NCI-H2196 treated with DMSO at 0.1 percent for 48 hours (cell line): ENCODE measurements around the gene NUDT19.
A peak's percentile ranks its signal among the peaks of the same experiment; 100 is the strongest.
"Not testable (repeated sequence)": the region's sequence is repeated elsewhere in the genome, so short reads cannot be mapped to it uniquely, and the experiment has no call there.

Source experiments
- DNase-seq: peaks from one replicate; lab custom pipeline; 2025; ENCODE audit not compliant: unreplicated experiment; lab: John Stamatoyannopoulos, UW

NUDT19 gene

DNA sequence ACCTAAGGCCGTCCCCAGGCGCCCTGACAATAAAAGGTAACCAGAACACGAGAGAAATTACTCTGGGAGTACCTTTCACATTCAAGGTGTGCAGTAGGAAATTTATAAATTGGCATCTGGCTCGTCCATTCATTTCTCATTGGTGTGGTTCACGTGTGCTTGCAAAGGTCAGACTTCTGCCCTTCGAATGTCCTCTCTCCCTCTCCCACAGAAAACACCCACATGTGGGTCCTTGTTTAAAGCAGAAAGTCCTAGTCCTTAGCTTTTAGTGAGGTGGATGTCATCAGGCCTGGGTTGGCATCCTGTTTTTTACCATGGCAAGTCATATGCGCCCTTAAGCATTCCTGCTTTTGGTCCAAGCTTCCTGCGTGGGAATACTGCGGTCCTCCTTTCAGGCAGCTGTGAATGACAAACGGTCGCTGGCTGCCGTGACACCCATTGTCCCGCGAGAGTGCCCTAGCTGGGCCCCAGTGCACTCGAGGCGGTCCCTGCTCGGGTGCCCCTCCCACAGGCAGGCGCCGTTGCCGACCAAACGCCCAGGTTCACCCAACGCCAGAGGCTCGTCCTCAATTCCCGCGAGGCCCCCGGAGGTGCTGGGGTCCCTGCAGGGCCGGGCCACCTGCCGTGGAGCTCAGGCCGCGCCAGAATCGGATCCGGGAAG is at the start of gene NUDT19:
Gene NUDT19 (plus strand): TSS at position 531 of the 661 bp plus-strand sequence. CDS start 140 bp downstream, outside the sequence.
- peak; percentile 53 for DNase-seq

DNA sequence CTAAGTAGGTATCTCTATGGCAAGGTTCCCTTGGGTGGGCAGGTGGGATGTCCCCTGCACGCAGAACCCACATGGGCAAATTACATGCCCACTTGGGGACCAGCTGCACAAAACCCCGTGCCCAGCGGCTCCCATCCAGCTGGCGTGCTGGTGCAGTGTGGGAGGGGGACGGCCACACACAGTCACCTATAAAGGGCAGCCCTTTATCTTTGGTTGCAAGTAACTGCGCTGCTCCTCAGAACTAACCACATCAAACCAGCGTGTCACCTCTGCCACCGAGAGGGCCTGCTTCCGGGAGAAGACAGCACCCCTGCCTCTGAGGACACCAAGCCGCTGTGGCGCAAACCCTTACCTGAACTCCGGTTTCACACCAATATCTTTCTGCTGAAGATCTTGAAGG is 48.9 kb upstream of the NUDT19 start:
- no peak for DNase-seq

DNA sequence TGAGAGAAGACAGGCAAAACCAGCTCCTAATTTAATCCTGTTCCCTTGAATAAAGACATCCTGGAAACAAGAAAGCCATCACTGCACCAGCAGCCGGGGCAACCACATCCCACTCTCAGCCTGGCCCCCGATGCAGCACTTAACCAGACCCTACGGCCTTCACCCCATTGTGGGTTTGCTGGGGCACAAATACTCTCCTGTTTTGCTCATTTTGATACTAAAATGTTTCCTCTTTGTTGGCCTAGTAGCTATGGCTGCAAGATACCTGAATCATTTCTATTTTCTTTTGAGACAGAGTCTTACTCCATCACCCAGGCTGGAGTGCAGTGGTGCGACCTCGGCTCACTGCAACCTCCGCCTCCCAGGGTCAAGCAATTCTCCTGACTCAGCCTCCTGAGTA is 45.1 kb upstream of the NUDT19 start:
- DNase-seq: no peak

DNA sequence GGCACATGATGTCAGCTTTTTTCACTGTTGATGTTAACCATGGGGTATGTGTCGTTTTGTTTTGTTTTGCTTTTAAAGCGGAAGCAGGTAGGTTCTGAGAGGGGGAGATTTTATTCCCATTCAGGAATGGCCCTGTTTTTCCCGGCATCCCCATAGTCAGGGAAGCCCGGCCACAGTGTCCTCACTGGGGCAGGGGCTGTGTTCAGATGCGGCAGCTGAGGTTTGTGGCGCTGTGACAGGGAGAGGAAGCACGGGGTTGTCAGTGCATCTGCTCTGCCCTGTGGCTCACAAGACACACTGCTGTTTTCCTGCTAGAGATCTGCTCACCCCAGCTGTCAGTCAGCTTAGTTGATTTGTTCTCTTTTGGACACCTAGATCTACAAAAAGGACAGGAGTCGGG is 44.3 kb upstream of the NUDT19 start:
- DNase-seq: no peak

GRCh38 chr19:32649751-32650150 is 41.9 kb upstream of the NUDT19 start:
- DNase-seq: no peak

GRCh38 chr19:32650671-32651070 is 41.0 kb upstream of the NUDT19 start:
- DNase-seq: no peak

GRCh38 chr19:32651729-32652140 is 39.9 kb upstream of the NUDT19 start:
- no peak for DNase-seq

DNA sequence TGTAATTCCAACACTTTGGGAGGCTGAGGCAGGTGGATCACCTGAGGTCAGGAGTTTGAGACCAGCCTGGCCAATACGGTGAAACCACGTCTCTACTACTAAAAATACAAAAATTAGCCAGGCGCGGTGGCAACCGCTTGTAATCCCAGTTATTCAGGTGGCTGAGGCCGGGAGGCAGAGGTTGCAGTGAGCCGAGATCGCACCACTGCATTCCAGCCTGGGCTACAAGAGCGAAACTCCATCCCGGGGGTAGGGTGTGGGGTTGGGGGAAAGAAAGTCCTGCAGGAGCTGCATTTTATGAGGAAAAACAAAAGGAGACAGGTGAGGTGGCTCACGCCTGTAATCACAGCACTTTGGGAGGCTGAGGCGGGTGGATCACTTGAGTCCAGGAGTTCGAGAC is 39.3 kb upstream of the NUDT19 start:
- DNase-seq: not testable (repeated sequence)

GRCh38 chr19:32652894-32653598 is 38.6 kb upstream of the NUDT19 start:
- no peak for DNase-seq

DNA sequence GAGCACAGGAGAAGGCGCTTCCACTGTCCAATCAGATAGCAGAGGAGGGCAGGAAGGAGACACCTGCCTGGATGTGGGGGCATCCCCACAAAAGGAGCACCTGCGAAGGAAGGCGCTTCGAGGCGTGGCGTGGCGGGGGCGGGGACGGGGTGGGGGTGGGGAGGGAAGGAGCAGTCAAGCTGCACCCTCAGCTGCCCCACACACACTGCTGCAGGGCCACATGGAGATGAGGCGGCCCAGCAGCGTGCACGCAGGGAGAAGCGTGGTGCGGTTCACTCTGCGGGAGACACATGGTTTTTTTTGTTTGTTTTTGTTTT is 38.1 kb upstream of the NUDT19 start:
- DNase-seq: no peak

DNA sequence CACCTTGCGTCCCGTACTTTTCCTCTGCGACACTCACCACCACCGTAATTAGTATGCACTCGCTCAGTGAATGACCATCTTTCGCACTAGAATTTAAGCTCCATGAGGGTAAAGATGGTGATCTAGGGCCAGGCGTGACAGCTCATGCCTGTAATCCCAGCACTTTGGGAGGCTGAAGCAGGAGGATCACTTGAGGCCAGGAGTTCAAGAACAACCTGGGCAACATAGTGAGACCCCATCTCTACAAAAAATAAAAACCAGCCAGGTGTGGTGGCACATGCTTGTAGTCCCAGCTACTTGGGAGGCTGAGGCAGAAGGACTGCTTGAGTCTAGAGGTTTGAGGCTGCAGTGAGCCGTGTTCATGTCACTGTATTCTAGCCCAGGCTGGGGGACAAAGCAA is 35.2 kb upstream of the NUDT19 start:
- not testable (repeated sequence) for DNase-seq

DNA sequence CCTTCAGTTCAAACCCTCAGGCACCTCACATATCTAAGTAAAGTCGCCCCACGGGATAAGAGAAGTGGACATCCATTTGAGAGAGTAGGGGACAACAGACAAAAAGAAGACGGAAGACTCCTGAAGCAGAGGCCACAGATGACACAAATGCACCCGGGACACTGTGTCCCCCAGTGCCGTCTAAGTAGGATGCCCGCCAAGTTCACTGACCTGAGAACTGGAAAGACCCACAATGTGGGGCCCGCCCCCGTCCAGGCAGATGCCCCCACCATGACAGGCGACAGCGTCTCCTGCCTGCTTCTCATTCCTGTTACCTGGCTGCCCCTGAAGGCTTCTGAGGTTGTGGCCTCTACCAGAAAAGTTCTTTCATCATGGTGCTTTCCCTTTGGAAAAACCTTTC is 33.5 kb upstream of the NUDT19 start:
- DNase-seq: no peak

DNA sequence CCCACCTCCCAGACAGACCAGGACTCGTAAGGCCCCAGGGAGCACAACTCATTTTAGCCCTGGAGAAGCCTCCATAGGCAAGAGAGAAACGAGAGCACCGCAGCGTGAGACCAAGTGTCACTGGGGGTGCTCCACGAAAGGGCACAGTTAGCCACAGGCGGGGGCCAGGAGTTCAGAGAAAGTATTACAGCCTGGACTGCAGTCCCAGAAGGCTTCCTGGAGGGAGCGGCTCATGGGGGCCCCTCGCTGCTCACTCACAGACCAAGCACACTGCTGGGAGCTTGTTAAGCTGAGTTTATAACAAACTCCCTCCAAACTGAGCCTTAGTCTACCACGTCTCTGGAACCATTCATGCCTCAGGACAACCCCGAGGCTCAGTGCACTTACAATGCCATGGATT is 33.1 kb upstream of the NUDT19 start:
- DNase-seq: no peak

DNA sequence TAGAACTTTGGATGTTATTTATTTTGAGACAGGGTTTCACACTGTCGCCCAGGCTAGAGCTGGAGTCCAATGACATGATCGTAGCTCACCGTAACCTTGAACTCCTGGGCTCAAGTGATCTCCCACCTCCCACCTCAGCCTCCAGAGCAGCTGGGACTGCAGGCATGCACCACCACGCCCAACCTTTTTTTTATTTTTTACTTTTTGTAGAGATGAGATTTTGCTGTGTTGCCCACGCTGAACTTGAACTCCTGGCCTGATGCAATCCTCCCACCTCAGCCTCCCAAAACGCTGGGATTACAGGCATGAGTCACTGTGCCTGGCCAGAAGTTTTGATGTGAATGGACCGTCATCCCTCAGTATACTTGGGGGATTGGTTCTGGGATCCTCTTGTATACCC is 30.3 kb upstream of the NUDT19 start:
- DNase-seq: no peak

DNA sequence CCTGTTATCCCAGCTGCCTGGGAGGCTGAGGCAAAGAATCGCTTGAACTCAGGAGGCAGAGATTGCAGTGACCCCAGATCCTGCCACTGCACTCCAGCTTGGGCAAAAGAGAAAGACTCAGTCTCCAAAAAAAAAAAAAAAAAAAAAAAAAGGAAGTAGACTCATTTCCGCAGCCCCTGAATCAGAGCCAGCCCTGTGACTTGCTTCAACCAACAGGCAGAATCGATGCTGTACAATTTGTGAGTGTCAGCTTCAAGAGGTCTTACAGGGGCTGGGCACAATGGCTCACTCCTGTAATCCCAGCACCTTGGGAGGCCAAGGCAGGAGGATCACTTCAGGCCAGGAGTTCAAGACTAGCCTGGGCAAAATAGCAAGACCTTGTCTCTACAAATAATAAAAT is 29.4 kb upstream of the NUDT19 start:
- DNase-seq: no peak

DNA sequence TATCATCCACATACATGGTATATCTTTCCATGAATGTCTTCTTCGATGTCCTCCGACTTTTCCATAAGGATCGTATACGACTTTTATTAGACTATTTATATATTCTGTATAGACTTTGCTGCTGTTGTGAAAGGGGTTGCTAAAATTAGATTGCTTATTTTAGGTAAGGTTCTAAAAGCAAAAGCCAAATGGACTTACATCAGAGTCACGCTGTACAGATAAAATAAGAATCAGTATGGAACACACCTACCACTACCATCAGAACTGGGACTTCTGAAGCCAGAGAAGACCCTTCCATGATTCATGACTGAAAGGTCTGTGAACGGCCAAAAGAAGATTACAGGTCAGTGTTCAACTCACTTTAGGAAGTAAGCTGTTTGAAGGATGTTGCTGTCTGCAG is 25.5 kb upstream of the NUDT19 start:
- DNase-seq: no peak

GRCh38 chr19:32669310-32669709 is 22.3 kb upstream of the NUDT19 start:
- DNase-seq: no peak

- DNase-seq: no peak
These were observed 19.6 kb upstream of the NUDT19 start for GRCh38 chr19:32671883-32672593.

DNA sequence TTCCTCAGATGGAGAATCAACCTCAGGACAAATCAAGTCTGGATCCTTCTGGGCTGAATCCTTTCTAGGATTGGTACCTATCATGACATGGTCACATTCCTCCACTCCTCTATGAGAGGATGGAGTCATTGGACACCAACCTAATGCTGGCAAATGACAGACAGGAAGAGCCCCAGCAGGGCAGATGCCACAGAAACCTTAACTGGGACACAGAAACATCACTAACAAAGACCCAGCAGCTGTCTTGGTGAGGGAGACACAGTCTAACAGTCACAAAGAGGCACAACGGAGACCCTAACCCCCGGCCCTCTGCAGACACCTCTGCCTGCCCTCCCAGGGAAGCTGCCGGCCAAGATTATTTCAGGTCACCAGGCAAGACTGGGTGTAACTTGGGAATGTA is 18.8 kb upstream of the NUDT19 start:
- DNase-seq: no peak

GRCh38 chr19:32673573-32673972 is 18.0 kb upstream of the NUDT19 start:
- DNase-seq: no peak

DNA sequence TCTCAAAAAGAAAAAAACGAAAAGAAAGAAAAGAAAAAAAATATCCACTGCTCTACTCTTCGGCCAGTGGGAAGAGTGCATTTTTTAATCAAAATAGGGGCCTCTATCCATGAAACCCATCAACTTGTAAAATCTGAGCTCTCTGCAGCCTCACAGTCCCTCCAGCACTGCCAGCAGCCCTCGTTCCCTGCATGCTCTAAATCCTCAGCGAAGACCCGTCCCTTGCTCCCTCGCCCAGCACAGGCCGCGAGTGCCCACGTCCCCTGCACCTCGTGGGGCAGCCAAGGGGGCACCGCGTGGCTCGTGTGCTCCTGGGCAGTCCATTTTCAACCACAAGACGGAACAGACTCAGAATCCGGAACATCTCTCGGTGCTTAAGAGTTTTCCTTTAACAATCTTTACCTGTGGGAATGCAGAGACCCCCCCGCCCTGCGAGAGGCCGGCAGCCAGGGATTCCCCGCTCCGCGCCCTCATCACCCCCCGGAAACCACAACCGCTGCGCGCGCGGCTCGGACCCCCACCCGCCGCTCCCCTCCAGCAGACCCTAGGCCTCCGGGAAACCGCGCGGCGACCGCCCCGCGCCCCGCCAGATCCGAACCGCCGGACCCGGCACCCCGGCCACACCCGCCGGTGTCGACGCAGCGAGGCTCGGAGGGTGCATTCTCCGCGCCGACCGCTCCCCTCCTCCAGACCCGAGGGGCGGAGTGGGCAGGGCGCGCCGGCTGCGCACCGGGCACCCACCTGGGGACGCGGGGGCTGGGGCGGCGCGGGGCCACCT is 17.3 kb upstream of the NUDT19 start:
- no peak for DNase-seq
